Measurements from ENCODE around the gene AMOT.

DNA sequence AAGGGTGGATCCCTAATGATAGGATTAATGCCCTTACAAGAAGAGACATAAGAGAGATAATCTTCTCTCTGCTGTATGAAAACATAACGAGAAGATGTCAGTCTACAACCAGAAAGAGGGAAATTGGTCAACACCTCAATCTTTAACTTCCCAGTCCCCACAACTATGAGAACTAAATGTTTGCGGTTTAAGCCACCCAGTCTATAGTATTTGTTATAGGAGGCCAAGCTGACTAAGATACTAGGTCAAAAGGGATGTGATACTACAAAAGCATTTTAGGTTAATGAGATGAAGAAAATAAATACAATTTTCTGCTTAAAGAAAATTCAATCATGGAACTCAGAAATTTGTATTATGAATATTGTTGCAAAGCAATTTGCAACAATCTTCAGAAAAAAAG is 105.5 kb downstream of the AMOT start:
- TF ChIP-seq EZH2 (IDR thresholded peaks at IDR 0.05; ENCODE audit: low read depth, unreplicated experiment): no peak
- TF ChIP-seq, protein P1, sequence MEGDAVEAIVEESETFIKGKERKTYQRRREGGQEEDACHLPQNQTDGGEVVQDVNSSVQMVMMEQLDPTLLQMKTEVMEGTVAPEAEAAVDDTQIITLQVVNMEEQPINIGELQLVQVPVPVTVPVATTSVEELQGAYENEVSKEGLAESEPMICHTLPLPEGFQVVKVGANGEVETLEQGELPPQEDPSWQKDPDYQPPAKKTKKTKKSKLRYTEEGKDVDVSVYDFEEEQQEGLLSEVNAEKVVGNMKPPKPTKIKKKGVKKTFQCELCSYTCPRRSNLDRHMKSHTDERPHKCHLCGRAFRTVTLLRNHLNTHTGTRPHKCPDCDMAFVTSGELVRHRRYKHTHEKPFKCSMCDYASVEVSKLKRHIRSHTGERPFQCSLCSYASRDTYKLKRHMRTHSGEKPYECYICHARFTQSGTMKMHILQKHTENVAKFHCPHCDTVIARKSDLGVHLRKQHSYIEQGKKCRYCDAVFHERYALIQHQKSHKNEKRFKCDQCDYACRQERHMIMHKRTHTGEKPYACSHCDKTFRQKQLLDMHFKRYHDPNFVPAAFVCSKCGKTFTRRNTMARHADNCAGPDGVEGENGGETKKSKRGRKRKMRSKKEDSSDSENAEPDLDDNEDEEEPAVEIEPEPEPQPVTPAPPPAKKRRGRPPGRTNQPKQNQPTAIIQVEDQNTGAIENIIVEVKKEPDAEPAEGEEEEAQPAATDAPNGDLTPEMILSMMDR (conservative IDR thresholded peaks at IDR 0.05; ENCODE audit: low read depth in 2 of 2): no peak
- TF ChIP-seq, protein P2, sequence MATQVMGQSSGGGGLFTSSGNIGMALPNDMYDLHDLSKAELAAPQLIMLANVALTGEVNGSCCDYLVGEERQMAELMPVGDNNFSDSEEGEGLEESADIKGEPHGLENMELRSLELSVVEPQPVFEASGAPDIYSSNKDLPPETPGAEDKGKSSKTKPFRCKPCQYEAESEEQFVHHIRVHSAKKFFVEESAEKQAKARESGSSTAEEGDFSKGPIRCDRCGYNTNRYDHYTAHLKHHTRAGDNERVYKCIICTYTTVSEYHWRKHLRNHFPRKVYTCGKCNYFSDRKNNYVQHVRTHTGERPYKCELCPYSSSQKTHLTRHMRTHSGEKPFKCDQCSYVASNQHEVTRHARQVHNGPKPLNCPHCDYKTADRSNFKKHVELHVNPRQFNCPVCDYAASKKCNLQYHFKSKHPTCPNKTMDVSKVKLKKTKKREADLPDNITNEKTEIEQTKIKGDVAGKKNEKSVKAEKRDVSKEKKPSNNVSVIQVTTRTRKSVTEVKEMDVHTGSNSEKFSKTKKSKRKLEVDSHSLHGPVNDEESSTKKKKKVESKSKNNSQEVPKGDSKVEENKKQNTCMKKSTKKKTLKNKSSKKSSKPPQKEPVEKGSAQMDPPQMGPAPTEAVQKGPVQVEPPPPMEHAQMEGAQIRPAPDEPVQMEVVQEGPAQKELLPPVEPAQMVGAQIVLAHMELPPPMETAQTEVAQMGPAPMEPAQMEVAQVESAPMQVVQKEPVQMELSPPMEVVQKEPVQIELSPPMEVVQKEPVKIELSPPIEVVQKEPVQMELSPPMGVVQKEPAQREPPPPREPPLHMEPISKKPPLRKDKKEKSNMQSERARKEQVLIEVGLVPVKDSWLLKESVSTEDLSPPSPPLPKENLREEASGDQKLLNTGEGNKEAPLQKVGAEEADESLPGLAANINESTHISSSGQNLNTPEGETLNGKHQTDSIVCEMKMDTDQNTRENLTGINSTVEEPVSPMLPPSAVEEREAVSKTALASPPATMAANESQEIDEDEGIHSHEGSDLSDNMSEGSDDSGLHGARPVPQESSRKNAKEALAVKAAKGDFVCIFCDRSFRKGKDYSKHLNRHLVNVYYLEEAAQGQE (IDR thresholded peaks at IDR 0.05; ENCODE audit: unreplicated experiment): no peak
- no peak for TF ChIP-seq EZH2phosphoT487 (IDR thresholded peaks at IDR 0.05; ENCODE audit: unreplicated experiment)
- TF ChIP-seq POLR2AphosphoS5 (IDR thresholded peaks at IDR 0.05; ENCODE audit: low read depth): no peak
- TF ChIP-seq JUNB (IDR thresholded peaks at IDR 0.05; ENCODE audit: unreplicated experiment): no peak
- no peak for TF ChIP-seq NANOG (IDR thresholded peaks at IDR 0.05; ENCODE audit: borderline replicate concordance)
- no peak for TF ChIP-seq STAT1 (IDR thresholded peaks at IDR 0.05; ENCODE audit: unreplicated experiment)
- TF ChIP-seq ZNF114 (CRISPR knock-in tag; IDR thresholded peaks at IDR 0.05): no peak
- no peak for TF ChIP-seq ZNF331 (CRISPR knock-in tag; IDR thresholded peaks at IDR 0.05; ENCODE audit: low read depth)
- TF ChIP-seq, protein P3, sequence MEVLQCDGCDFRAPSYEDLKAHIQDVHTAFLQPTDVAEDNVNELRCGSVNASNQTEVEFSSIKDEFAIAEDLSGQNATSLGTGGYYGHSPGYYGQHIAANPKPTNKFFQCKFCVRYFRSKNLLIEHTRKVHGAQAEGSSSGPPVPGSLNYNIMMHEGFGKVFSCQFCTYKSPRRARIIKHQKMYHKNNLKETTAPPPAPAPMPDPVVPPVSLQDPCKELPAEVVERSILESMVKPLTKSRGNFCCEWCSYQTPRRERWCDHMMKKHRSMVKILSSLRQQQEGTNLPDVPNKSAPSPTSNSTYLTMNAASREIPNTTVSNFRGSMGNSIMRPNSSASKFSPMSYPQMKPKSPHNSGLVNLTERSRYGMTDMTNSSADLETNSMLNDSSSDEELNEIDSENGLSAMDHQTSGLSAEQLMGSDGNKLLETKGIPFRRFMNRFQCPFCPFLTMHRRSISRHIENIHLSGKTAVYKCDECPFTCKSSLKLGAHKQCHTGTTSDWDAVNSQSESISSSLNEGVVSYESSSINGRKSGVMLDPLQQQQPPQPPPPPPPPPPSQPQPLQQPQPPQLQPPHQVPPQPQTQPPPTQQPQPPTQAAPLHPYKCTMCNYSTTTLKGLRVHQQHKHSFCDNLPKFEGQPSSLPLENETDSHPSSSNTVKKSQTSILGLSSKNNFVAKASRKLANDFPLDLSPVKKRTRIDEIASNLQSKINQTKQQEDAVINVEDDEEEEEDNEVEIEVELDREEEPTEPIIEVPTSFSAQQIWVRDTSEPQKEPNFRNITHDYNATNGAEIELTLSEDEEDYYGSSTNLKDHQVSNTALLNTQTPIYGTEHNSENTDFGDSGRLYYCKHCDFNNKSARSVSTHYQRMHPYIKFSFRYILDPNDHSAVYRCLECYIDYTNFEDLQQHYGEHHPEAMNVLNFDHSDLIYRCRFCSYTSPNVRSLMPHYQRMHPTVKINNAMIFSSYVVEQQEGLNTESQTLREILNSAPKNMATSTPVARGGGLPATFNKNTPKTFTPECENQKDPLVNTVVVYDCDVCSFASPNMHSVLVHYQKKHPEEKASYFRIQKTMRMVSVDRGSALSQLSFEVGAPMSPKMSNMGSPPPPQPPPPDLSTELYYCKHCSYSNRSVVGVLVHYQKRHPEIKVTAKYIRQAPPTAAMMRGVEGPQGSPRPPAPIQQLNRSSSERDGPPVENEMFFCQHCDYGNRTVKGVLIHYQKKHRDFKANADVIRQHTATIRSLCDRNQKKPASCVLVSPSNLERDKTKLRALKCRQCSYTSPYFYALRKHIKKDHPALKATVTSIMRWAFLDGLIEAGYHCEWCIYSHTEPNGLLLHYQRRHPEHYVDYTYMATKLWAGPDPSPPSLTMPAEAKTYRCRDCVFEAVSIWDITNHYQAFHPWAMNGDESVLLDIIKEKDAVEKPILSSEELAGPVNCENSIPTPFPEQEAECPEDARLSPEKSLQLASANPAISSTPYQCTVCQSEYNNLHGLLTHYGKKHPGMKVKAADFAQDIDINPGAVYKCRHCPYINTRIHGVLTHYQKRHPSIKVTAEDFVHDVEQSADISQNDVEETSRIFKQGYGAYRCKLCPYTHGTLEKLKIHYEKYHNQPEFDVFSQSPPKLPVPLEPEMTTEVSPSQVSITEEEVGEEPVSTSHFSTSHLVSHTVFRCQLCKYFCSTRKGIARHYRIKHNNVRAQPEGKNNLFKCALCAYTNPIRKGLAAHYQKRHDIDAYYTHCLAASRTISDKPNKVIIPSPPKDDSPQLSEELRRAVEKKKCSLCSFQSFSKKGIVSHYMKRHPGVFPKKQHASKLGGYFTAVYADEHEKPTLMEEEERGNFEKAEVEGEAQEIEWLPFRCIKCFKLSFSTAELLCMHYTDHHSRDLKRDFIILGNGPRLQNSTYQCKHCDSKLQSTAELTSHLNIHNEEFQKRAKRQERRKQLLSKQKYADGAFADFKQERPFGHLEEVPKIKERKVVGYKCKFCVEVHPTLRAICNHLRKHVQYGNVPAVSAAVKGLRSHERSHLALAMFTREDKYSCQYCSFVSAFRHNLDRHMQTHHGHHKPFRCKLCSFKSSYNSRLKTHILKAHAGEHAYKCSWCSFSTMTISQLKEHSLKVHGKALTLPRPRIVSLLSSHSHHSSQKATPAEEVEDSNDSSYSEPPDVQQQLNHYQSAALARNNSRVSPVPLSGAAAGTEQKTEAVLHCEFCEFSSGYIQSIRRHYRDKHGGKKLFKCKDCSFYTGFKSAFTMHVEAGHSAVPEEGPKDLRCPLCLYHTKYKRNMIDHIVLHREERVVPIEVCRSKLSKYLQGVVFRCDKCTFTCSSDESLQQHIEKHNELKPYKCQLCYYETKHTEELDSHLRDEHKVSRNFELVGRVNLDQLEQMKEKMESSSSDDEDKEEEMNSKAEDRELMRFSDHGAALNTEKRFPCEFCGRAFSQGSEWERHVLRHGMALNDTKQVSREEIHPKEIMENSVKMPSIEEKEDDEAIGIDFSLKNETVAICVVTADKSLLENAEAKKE (CRISPR knock-in tag; IDR thresholded peaks at IDR 0.05): no peak
- TF ChIP-seq CREB1 (CRISPR knock-in tag; IDR thresholded peaks at IDR 0.05; ENCODE audit: low read depth): no peak

All from GM23338 (cell line).